Naive thymus-derived CD4-positive, alpha-beta T cell (primary cell): ENCODE data around the gene FRMD4A. TPM values are rescaled to one million over a fixed set of nuclear protein-coding genes. Genes with fewer than 3 reads are reported as not detected.

Source experiments
- ATAC-seq: fragments of 150-1000 bp; cut with Tn5 transposase; 2 replicates; pipeline ENCODE4 v1.10.0; 2021; ENCODE audit warnings: mild to moderate bottlenecking, moderate library complexity
- CTCF ChIA-PET: fragments of 350-600 bp; sonication (Branson Sonifier 250); formaldehyde crosslinking; loops from one replicate; lab custom pipeline; 2021; ENCODE audit warnings: antibody characterized with exemption; lab: Charles Lee
- POLR2A ChIA-PET: fragments of 350-600 bp; sonication (Branson Sonifier 250); formaldehyde crosslinking; loops from one replicate; lab custom pipeline; 2021; ENCODE audit warnings: antibody characterized with exemption, inconsistent platforms; lab: Charles Lee
- DNase-seq, 9 donors: peaks; one replicate each; pipeline versions ENCODE4 v3.0.0 to v3.0.0-alpha.2; 2020 to 2022; ENCODE audit warnings: mixed read lengths in 1 of 9
- H3K27ac ChIP-seq: one replicate; pipeline ENCODE4 v1.7.0; 2013; ENCODE audit warnings: mild to moderate bottlenecking, low read depth, low read length, moderate library complexity
- H3K27me3 ChIP-seq, 2 donors: one replicate each; pipeline ENCODE4 v1.7.0; 2013; ENCODE audit warnings: low read length in 2 of 2, mild to moderate bottlenecking in 2 of 2, moderate library complexity in 2 of 2; ENCODE audit not compliant: control insufficient read depth in 2 of 2, insufficient read depth in 2 of 2
- H3K36me3 ChIP-seq, 3 experiments: 1 replicate in 2 of 3; 2 replicates in 1 of 3; pipeline ENCODE4 v1.7.0; 2013; ENCODE audit warnings: low read length in 3 of 3, mild to moderate bottlenecking in 3 of 3, moderate library complexity in 1 of 3; ENCODE audit not compliant: insufficient read depth in 3 of 3, control insufficient read depth in 2 of 3
- H3K4me1 ChIP-seq, 2 donors: one replicate each; pipeline ENCODE4 v1.7.0; 2013; ENCODE audit warnings: low read length in 2 of 2, mild to moderate bottlenecking in 2 of 2, moderate library complexity in 1 of 2; ENCODE audit not compliant: control insufficient read depth in 2 of 2, insufficient read depth in 2 of 2
- H3K4me3 ChIP-seq: 2 replicates; pipeline ENCODE4 v1.7.0; 2013; ENCODE audit warnings: mild to moderate bottlenecking, low read length
- H3K9me3 ChIP-seq, 3 experiments: 1 replicate in 2 of 3; 2 replicates in 1 of 3; pipeline ENCODE4 v1.7.0; 2013; ENCODE audit warnings: low read length in 3 of 3; ENCODE audit not compliant: control insufficient read depth in 2 of 3
- H3K27ac Mint-ChIP-seq, 9 donors: one replicate each; pipeline ENCODE4 v1.8.0; 2020 to 2022; ENCODE audit warnings: mixed read lengths in 9 of 9, mild to moderate bottlenecking in 8 of 9, moderate library complexity in 5 of 9, inconsistent platforms in 2 of 9
- H3K27me3 Mint-ChIP-seq, 5 donors: one replicate each; pipeline ENCODE4 v1.8.0; 2021 to 2022; ENCODE audit warnings: mixed read lengths in 5 of 5, mild to moderate bottlenecking in 1 of 5
- H3K36me3 Mint-ChIP-seq, 5 donors: one replicate each; pipeline ENCODE4 v1.8.0; 2020 to 2022; ENCODE audit warnings: mixed read lengths in 5 of 5, mild to moderate bottlenecking in 3 of 5, inconsistent platforms in 1 of 5
- H3K4me1 Mint-ChIP-seq, 7 donors: one replicate each; pipeline ENCODE4 v1.8.0; 2020 to 2022; ENCODE audit warnings: mixed read lengths in 7 of 7, mild to moderate bottlenecking in 3 of 7, inconsistent platforms in 1 of 7
- H3K4me3 Mint-ChIP-seq, 10 donors: one replicate each; pipeline ENCODE4 v1.8.0; 2020 to 2022; ENCODE audit warnings: mild to moderate bottlenecking in 10 of 10, mixed read lengths in 10 of 10, moderate library complexity in 6 of 10, inconsistent platforms in 2 of 10
- H3K9me3 Mint-ChIP-seq, 11 donors: one replicate each; pipeline ENCODE4 v1.8.0; 2020 to 2022; ENCODE audit warnings: mixed read lengths in 11 of 11, mild to moderate bottlenecking in 4 of 11, inconsistent platforms in 1 of 11, moderate library complexity in 1 of 11
- intact Hi-C, 2 donors: fragments of 100-400 bp; cut with micrococcal nuclease; formaldehyde crosslinking; loops; one replicate each; pipeline ENCODE4 v1.15.1; 2023
- polyA plus RNA-seq, 2 donors: library from polyadenylated mRNA; unstranded; fragments of 300-500 nt; fragmentation: Illumina TruSeq; gene quantifications; one replicate each; pipeline ENCODE4 v1.2.3, GENCODE V29; 2021
- total RNA-seq, 6 experiments: library from RNA in 5 of 6; stranded (reverse) in 5 of 6; gene quantifications; 1 replicate in 5 of 6; 2 replicates in 1 of 6; pipeline ENCODE4 v1.2.3 and lab custom pipeline; 2021 to 2026

The FRMD4A gene
- total and polyA plus RNA-seq, 7 experiments from 2014 or later: 0.10 to 3.1 (median 0.62) TPM

DNA sequence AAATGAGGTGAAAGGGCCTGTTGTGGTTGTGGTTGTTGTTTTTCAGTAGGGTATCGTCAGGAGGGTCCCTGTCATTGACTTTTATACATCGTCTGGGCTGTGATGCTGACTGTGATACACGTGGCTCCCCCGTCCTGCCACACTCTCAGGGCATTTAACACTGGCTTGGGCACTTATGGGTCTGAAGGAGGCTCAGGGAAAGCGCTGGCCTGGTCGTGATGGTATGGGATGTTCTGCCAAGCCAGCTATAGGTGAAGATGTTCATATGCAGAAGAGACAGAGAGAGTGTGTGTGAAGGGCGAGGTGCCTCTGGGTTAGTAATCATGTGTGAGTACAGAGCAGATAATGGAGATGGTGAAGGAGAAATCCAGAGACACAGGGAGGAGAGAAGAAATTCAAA, 585.5 kb downstream of the FRMD4A start:
- H3K27ac ChIP-seq: no peak overlapping the region
- Mint-ChIP-seq H3K27me3 (peaks cover 11 to 33% (median 23%) of the 10 kb centered on the region in 5 donors), H3K4me1 (peaks cover 3 to 11% (median 7%) of the 10 kb centered on the region in 7 donors), H3K9me3 (no peaks in the 10 kb centered on the region), H3K4me3 (no peak overlapping the region), H3K36me3 (no peaks in the 10 kb centered on the region), H3K27ac (peak overlapping the region in 1 of 9 donors; percentile 23)
- no peak for DNase-seq
- H3K27me3 ChIP-seq: no peaks in the 10 kb centered on the region
- H3K4me3 ChIP-seq: no peak overlapping the region
- intact Hi-C loops: no loop called here
- H3K36me3 ChIP-seq: no peaks in the 10 kb centered on the region
- ChIA-PET POLR2A (interaction anchor here (0.7 kb wide), 1 partner anchor 59 kb away, joined by 3 read pairs; no protein-coding TSS in a partner anchor), CTCF (no interaction called here)
- no peak for ATAC-seq
- no peaks in the 10 kb centered on the region for H3K9me3 ChIP-seq
- H3K4me1 ChIP-seq: no peaks in the 10 kb centered on the region

DNA sequence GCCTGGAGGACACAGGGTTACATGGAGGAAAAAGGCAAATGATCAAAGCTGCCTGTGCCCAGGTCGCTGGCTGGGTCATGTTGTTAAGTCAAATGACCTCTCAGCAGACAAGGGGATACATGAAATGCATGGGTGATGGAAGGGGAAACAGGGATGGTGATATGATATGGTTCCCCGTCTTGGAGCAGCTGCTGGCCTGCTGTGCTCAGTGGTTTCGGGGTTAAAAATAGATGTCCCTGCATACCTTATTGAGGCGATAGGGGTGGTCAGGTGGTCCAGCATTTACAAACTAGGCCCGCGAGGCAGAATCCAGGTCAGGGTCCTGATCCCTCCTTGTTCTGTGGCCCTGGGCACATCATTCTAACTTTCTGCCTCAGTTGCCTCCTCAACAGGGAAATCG, 586.8 kb downstream of the FRMD4A start:
- DNase-seq: no peak
- no peaks in the 10 kb centered on the region for H3K36me3 ChIP-seq
- no peaks in the 10 kb centered on the region for H3K9me3 Mint-ChIP-seq
- H3K4me1 Mint-ChIP-seq: peaks cover 0 to 11% (median 6%) of the 10 kb centered on the region in 7 donors
- intact Hi-C loops: no loop called here
- no peaks in the 10 kb centered on the region for H3K36me3 Mint-ChIP-seq
- ChIA-PET CTCF (no interaction called here), POLR2A (no interaction called here)
- no peak for ATAC-seq
- no peaks in the 10 kb centered on the region for H3K4me1 ChIP-seq
- no peak overlapping the region for H3K4me3 Mint-ChIP-seq
- H3K27ac ChIP-seq: no peak overlapping the region
- peaks cover 14 to 32% (median 22%) of the 10 kb centered on the region in 5 donors for H3K27me3 Mint-ChIP-seq
- H3K4me3 ChIP-seq: no peak overlapping the region
- H3K27ac Mint-ChIP-seq: no peak overlapping the region
- H3K27me3 ChIP-seq: no peaks in the 10 kb centered on the region
- H3K9me3 ChIP-seq: no peaks in the 10 kb centered on the region

DNA sequence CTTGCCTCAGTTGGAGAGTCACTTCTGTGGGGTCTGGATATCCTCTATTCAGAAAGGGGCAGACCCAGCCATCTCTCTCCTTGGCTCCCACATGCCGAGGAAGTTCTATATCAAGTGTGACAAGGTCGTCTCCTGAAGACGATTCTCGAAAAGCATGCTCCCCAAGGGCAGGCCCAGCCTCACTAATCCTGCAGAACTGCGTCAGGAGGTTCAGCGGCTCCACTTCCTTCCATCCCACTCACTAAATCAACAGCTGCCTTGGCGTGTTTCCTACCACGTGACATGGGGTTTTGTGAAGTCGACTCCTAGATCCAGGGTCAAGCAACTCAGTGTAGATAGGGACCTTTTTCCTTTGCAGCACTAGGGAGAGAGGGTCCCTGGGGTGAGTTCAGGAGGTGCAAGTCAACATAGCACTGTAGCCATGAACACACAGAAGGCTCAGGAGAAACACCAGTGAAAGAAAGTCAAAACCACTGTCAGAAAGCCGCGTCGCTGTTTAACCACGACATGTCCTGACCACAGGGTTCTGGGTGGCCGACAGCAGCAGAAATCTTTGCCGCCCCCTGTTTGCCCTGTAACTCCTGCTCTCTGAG, 587.5 kb downstream of the FRMD4A start:
- intact Hi-C loops: no loop called here
- POLR2A ChIA-PET: no interaction called here
- ATAC-seq (no peak), DNase-seq (no peak)
- no peaks in the 10 kb centered on the region for H3K9me3 ChIP-seq
- H3K4me3 ChIP-seq: no peak overlapping the region
- no peaks in the 10 kb centered on the region for H3K4me1 ChIP-seq
- H3K27ac Mint-ChIP-seq: no peak overlapping the region
- no peaks in the 10 kb centered on the region for H3K36me3 Mint-ChIP-seq
- no peaks in the 10 kb centered on the region for H3K36me3 ChIP-seq
- H3K27ac ChIP-seq: no peak overlapping the region
- peaks cover 0 to 11% (median 6%) of the 10 kb centered on the region in 7 donors for H3K4me1 Mint-ChIP-seq
- H3K27me3 ChIP-seq: no peaks in the 10 kb centered on the region
- H3K9me3 Mint-ChIP-seq: no peaks in the 10 kb centered on the region
- peak overlapping the region in 2 of 10 donors; percentile 21 to 36 for H3K4me3 Mint-ChIP-seq
- peaks cover 14 to 32% (median 22%) of the 10 kb centered on the region in 5 donors for H3K27me3 Mint-ChIP-seq
- CTCF ChIA-PET: interaction anchor here (0.6 kb wide), 1 partner anchor 11 kb away, joined by 3 read pairs; no protein-coding TSS in a partner anchor

DNA sequence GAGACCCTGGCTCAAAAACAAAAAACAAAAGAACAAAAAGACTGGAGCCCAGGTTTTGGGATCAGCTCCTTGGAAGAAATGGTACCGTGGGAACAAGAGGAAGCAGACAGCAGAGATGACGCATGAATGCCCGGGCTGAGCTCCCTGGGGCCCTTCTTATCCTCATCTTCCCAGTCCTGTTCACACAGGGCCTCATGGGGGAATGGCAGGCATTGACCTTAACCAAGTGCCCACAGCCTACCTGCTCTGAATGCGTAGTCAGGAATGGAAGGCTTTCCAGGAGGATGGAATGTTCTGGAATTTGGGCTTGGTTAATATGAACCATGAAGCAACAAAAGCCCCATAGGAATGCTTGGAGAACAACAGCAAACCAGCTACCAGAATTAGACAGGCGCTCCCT, 589.3 kb downstream of the FRMD4A start:
- no peaks in the 10 kb centered on the region for H3K4me1 ChIP-seq
- no peak overlapping the region for H3K27ac ChIP-seq
- Mint-ChIP-seq H3K27ac (no peak overlapping the region), H3K4me3 (no peak overlapping the region), H3K9me3 (no peaks in the 10 kb centered on the region), H3K36me3 (no peaks in the 10 kb centered on the region), H3K4me1 (peaks cover 0 to 9% (median 5%) of the 10 kb centered on the region in 7 donors), H3K27me3 (peaks cover 14 to 32% (median 18%) of the 10 kb centered on the region in 5 donors)
- ChIA-PET CTCF (no interaction called here), POLR2A (no interaction called here)
- DNase-seq: no peak
- no peaks in the 10 kb centered on the region for H3K36me3 ChIP-seq
- intact Hi-C loops: no loop called here
- H3K4me3 ChIP-seq: no peak overlapping the region
- no peaks in the 10 kb centered on the region for H3K9me3 ChIP-seq
- no peak for ATAC-seq
- no peaks in the 10 kb centered on the region for H3K27me3 ChIP-seq

DNA sequence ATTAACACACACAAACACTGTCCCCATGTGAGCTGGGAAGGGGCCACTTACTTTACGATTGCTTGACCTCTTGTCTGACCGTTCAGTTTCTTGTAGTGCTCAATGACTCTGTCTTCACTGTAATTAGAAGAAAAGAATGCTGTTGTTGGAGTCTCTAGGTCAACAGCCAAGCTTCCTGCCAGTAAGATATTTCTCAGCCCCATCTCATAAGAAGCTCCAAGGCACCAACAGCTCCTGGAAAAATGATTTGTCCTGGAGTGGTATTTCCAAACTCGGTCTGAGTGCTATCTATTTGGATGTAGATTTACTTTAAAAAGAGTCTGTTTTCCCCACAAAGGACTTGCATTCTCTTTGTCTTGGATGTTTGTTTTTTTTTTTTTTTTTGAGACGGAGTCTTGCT, 590.3 kb downstream of the FRMD4A start:
- Histone ChIP-seq H3K4me3 (no peak overlapping the region), H3K27me3 (no peaks in the 10 kb centered on the region), H3K27ac (no peak overlapping the region), H3K4me1 (no peaks in the 10 kb centered on the region), H3K9me3 (no peaks in the 10 kb centered on the region), H3K36me3 (no peaks in the 10 kb centered on the region)
- Mint-ChIP-seq H3K4me1 (peaks cover 0 to 9% (median 4%) of the 10 kb centered on the region in 7 donors), H3K27ac (no peak overlapping the region), H3K36me3 (no peaks in the 10 kb centered on the region), H3K27me3 (peaks cover 8 to 28% (median 18%) of the 10 kb centered on the region in 5 donors), H3K9me3 (no peaks in the 10 kb centered on the region), H3K4me3 (no peak overlapping the region)
- DNase-seq (no peak), ATAC-seq (no peak)
- CTCF ChIA-PET: no interaction called here
- intact Hi-C loops: no loop called here
- POLR2A ChIA-PET: interaction anchor here (0.6 kb wide), 1 partner anchor 9 kb away, joined by 3 read pairs; no protein-coding TSS in a partner anchor

DNA sequence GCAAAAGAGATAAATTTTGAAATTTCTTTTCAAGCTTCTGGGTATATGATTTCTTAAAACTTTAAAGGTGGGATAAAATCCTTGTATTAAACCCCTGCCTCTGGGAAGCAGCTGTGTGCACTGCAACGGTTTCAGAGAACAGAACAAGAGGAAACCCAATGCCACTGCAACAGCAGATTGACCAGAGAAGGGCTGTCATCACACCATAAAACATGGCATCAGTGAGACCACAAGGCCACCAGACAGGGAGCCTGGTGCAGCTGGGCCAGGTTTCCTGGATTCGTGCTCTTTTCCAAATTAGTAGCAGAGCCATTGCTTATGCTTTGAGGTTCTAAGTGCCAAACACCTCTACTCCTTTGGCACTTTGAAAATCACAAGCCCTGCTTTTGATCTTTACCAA, 591.5 kb downstream of the FRMD4A start:
- POLR2A ChIA-PET: no interaction called here
- Mint-ChIP-seq H3K27me3 (peaks cover 4 to 24% (median 15%) of the 10 kb centered on the region in 5 donors), H3K9me3 (no peaks in the 10 kb centered on the region), H3K4me1 (peaks cover 0 to 9% (median 4%) of the 10 kb centered on the region in 7 donors), H3K4me3 (no peak overlapping the region), H3K27ac (no peak overlapping the region), H3K36me3 (no peaks in the 10 kb centered on the region)
- Histone ChIP-seq H3K9me3 (no peaks in the 10 kb centered on the region), H3K27ac (no peak overlapping the region), H3K4me1 (no peaks in the 10 kb centered on the region), H3K27me3 (no peaks in the 10 kb centered on the region), H3K36me3 (no peaks in the 10 kb centered on the region), H3K4me3 (no peak overlapping the region)
- no peak for ATAC-seq
- CTCF ChIA-PET: no interaction called here
- no peak for DNase-seq
- intact Hi-C loops: no loop called here

DNA sequence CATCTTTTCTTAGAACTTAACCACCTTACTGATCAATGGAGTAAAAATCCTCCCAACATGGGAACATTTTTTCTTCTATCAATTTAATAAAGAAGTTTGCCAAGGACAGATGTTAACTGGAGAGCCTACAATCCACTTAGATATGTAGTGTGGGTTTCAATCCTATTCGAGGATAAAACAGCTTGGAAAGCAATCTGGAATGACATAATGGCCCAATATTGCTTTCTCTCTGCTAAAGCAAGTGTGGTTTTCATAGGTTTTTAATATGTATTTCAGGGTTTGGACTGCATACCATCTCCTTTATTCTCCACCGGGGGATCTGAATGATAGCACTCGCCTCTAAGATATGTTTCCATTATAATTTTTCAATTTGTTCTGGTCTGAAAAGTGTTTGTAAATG, 594.2 kb downstream of the FRMD4A start:
- DNase-seq: no peak
- ChIA-PET CTCF (no interaction called here), POLR2A (interaction anchor here (0.6 kb wide), 1 partner anchor 1392 kb away, joined by 5 read pairs; no protein-coding TSS in a partner anchor)
- Histone ChIP-seq H3K27me3 (no peaks in the 10 kb centered on the region), H3K4me1 (no peaks in the 10 kb centered on the region), H3K9me3 (no peaks in the 10 kb centered on the region), H3K4me3 (no peak overlapping the region), H3K27ac (no peak overlapping the region), H3K36me3 (no peaks in the 10 kb centered on the region)
- Mint-ChIP-seq H3K4me3 (no peak overlapping the region), H3K4me1 (no peaks in the 10 kb centered on the region), H3K9me3 (no peaks in the 10 kb centered on the region), H3K36me3 (no peaks in the 10 kb centered on the region), H3K27me3 (peaks cover 0 to 5% (median 4%) of the 10 kb centered on the region in 5 donors), H3K27ac (no peak overlapping the region)
- ATAC-seq: no peak
- intact Hi-C loops: no loop called here
